ENCODE results near the gene WDR18.

- TF ChIP-seq POLR2AphosphoS5 (IDR thresholded peaks at IDR 0.05; ENCODE audit: borderline replicate concordance, low read depth, low read length) = no peak
- TF ChIP-seq EZH2 (IDR thresholded peaks at IDR 0.05) = no peak
- TF ChIP-seq FOXP2 (optimal IDR thresholded peaks at IDR 0.05; ENCODE audit: control extremely low read depth, extremely low read length, insufficient read depth) = no peak
Measured at GRCh38 chr19:1004204-1004802, 20.2 kb downstream of the WDR18 start.

All from SK-N-MC (cell line).